PC-3 (cell line): ENCODE data around the gene SMIM31.

Experiments
- CTCF ChIP-seq: fragments of 300-600 bp; sonication (generic); conservative IDR thresholded peaks from 2 replicates; pipeline ENCODE4 v1.5.1; 2017; ENCODE audit warnings: antibody characterized with exemption, low read depth, mild to moderate bottlenecking, low read length
- EZH2 ChIP-seq: fragments of 300-600 bp; sonication (generic); IDR thresholded peaks from one replicate; pipeline ENCODE4 v1.6.1; 2017; ENCODE audit warnings: antibody characterized with exemption, mild to moderate bottlenecking, low read length; ENCODE audit not compliant: unreplicated experiment

- TF ChIP-seq EZH2 (no peak), CTCF (no peak)
Observed at GRCh38 chr4:164770010-164770724, 16.2 kb downstream of the SMIM31 start.
